Uterus (tissue), 2 donors: Measurements from ENCODE around the gene EMB.

Experiments
- POLR2A ChIP-seq, 2 donors: fragments of 450-650 bp; IDR thresholded peaks; one replicate each; pipeline ENCODE4 v1.6.1; 2016; ENCODE audit warnings: antibody characterized with exemption in 2 of 2, mild to moderate bottlenecking in 1 of 2, moderate library complexity in 1 of 2
- TF ChIP-seq, protein P1 (sequence below), 4 experiments: fragments of 200-600 bp in 2 of 4; fragments of 450-650 bp in 2 of 4; sonication (generic) in 2 of 4; IDR thresholded peaks; one replicate each; pipeline ENCODE4 v1.5.1; 2016 to 2019; ENCODE audit warnings: antibody characterized with exemption in 4 of 4, mild to moderate bottlenecking in 2 of 4, moderate library complexity in 1 of 4

DNA sequence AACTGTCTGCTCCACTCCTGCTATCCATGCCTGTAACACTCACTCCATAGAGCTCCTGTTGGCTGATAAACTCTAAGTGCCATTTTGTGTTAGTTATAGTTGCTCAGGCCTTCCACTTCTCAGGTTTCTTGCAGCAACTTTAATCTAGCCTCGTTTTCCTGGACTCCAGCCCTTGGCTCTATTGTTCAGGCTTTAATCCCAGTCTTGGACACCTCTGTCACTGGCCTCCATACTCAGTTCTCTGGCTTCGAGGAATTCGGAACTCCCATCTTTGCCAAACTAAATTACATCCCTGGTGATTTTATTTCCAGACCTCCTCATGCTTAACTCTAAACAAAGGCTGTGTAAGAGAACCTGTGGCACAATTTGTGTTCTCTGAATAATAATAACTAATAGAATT, 39.8 kb downstream of the EMB start:
- TF ChIP-seq, protein P1, sequence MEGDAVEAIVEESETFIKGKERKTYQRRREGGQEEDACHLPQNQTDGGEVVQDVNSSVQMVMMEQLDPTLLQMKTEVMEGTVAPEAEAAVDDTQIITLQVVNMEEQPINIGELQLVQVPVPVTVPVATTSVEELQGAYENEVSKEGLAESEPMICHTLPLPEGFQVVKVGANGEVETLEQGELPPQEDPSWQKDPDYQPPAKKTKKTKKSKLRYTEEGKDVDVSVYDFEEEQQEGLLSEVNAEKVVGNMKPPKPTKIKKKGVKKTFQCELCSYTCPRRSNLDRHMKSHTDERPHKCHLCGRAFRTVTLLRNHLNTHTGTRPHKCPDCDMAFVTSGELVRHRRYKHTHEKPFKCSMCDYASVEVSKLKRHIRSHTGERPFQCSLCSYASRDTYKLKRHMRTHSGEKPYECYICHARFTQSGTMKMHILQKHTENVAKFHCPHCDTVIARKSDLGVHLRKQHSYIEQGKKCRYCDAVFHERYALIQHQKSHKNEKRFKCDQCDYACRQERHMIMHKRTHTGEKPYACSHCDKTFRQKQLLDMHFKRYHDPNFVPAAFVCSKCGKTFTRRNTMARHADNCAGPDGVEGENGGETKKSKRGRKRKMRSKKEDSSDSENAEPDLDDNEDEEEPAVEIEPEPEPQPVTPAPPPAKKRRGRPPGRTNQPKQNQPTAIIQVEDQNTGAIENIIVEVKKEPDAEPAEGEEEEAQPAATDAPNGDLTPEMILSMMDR (IDR thresholded peaks at IDR 0.05) = no peak
- TF ChIP-seq POLR2A (IDR thresholded peaks at IDR 0.05) = no peak
